ENCODE data around the gene ELOVL6. TPM values are rescaled to one million over a fixed set of nuclear protein-coding genes. Genes with fewer than 3 reads are reported as not detected.

Gene ELOVL6
- total RNA-seq, 1 donor from 2014 or later = 13.2 TPM

GRCh38 chr4:110068248-110068647, 130.2 kb downstream of the ELOVL6 start:
- H3K4me3 ChIP-seq (ENCODE audit: low read depth, low read length) = no peak overlapping the region
- no peak for TF ChIP-seq CTCF (conservative IDR thresholded peaks at IDR 0.05; ENCODE audit: low read depth, low read length)
- no peak for DNase-seq (ENCODE audit: low read depth)

- no peak for TF ChIP-seq CTCF (conservative IDR thresholded peaks at IDR 0.05; ENCODE audit: low read depth, low read length)
- H3K4me3 ChIP-seq (ENCODE audit: low read depth, low read length) = no peak overlapping the region
- DNase-seq (ENCODE audit: low read depth) = no peak
Observed at GRCh38 chr4:110064934-110065333, 133.5 kb downstream of the ELOVL6 start.

- no peak for TF ChIP-seq CTCF (conservative IDR thresholded peaks at IDR 0.05; ENCODE audit: low read depth, low read length)
Observed at GRCh38 chr4:110064295-110064694, 134.1 kb downstream of the ELOVL6 start.

GRCh38 chr4:110062166-110062565, 136.2 kb downstream of the ELOVL6 start:
- TF ChIP-seq CTCF (conservative IDR thresholded peaks at IDR 0.05; ENCODE audit: low read depth, low read length) = no peak
- no peak for DNase-seq (ENCODE audit: low read depth)
- H3K4me3 ChIP-seq (ENCODE audit: low read depth, low read length) = no peak overlapping the region

More at GRCh38 chr4:110064295-110064694, 134.1 kb downstream of the ELOVL6 start:
- no peak overlapping the region for H3K4me3 ChIP-seq (ENCODE audit: low read depth, low read length)
- no peak for DNase-seq (ENCODE audit: low read depth)

- DNase-seq (ENCODE audit: low read depth) = no peak
- no peak overlapping the region for H3K4me3 ChIP-seq (ENCODE audit: low read depth, low read length)
- TF ChIP-seq CTCF (conservative IDR thresholded peaks at IDR 0.05; ENCODE audit: low read depth, low read length) = no peak
Observed at GRCh38 chr4:110061076-110061475, 137.3 kb downstream of the ELOVL6 start.

- TF ChIP-seq CTCF (conservative IDR thresholded peaks at IDR 0.05; ENCODE audit: low read depth, low read length) = no peak
- H3K4me3 ChIP-seq (ENCODE audit: low read depth, low read length) = no peak overlapping the region
- DNase-seq (ENCODE audit: low read depth) = no peak
Observed at GRCh38 chr4:110059556-110060191, 138.7 kb downstream of the ELOVL6 start.

- H3K4me3 ChIP-seq (ENCODE audit: low read depth, low read length) = no peak overlapping the region
- no peak for DNase-seq (ENCODE audit: low read depth)
- TF ChIP-seq CTCF (conservative IDR thresholded peaks at IDR 0.05; ENCODE audit: low read depth, low read length) = no peak
Observed at GRCh38 chr4:110058677-110059076, 139.7 kb downstream of the ELOVL6 start.
